Prostate gland (tissue), 2 donors: ENCODE measurements around the gene SHISAL2A.

ENCODE experiments used
- POLR2A ChIP-seq: fragments of 450-650 bp; IDR thresholded peaks from one replicate; pipeline ENCODE4 v1.6.1; 2016; ENCODE audit warnings: antibody characterized with exemption, mild to moderate bottlenecking
- TF ChIP-seq, protein P1 (sequence below), 4 experiments: fragments of 200-600 bp in 2 of 4; fragments of 450-650 bp in 2 of 4; sonication (generic) in 2 of 4; IDR thresholded peaks; 1 replicate in 3 of 4; 2 replicates in 1 of 4; pipeline ENCODE4 v1.5.1; 2016 to 2019; ENCODE audit warnings: antibody characterized with exemption in 4 of 4, mild to moderate bottlenecking in 2 of 4, moderate library complexity in 2 of 4

- TF ChIP-seq, protein P1, sequence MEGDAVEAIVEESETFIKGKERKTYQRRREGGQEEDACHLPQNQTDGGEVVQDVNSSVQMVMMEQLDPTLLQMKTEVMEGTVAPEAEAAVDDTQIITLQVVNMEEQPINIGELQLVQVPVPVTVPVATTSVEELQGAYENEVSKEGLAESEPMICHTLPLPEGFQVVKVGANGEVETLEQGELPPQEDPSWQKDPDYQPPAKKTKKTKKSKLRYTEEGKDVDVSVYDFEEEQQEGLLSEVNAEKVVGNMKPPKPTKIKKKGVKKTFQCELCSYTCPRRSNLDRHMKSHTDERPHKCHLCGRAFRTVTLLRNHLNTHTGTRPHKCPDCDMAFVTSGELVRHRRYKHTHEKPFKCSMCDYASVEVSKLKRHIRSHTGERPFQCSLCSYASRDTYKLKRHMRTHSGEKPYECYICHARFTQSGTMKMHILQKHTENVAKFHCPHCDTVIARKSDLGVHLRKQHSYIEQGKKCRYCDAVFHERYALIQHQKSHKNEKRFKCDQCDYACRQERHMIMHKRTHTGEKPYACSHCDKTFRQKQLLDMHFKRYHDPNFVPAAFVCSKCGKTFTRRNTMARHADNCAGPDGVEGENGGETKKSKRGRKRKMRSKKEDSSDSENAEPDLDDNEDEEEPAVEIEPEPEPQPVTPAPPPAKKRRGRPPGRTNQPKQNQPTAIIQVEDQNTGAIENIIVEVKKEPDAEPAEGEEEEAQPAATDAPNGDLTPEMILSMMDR (IDR thresholded peaks at IDR 0.05): no peak
- no peak for TF ChIP-seq POLR2A
Measured at GRCh38 chr1:52673513-52673912, 40.5 kb downstream of the SHISAL2A start.
